TTC549 (cell line): ENCODE results near the gene ATF6.

Experiments used
- FAIRE-seq: peaks from 2 replicates; lab custom pipeline; 2012; peaks lifted over from hg19 to GRCh38; lab: Jason Lieb, UNC

The ATF6 gene

GRCh38 chr1:161972828-161973227 lies 206.7 kb downstream of the ATF6 start:
- FAIRE-seq = no peak

- FAIRE-seq = no peak
Measured at GRCh38 chr1:161973924-161974845, 208.1 kb downstream of the ATF6 start.

GRCh38 chr1:161978011-161978790 lies 212.1 kb downstream of the ATF6 start:
- no peak for FAIRE-seq

GRCh38 chr1:161981126-161981525 lies 215.0 kb downstream of the ATF6 start:
- no peak for FAIRE-seq

GRCh38 chr1:161981735-161982506 lies 215.8 kb downstream of the ATF6 start:
- FAIRE-seq = no peak

- no peak for FAIRE-seq
Measured at GRCh38 chr1:161982507-161982895, 216.4 kb downstream of the ATF6 start.

- no peak for FAIRE-seq
Measured at GRCh38 chr1:161982917-161983316, 216.8 kb downstream of the ATF6 start.

GRCh38 chr1:161983725-161984124 lies 217.6 kb downstream of the ATF6 start:
- no peak for FAIRE-seq

GRCh38 chr1:161985301-161985822 lies 219.2 kb downstream of the ATF6 start:
- FAIRE-seq = no peak

GRCh38 chr1:161986328-161986727 lies 220.2 kb downstream of the ATF6 start:
- no peak for FAIRE-seq

GRCh38 chr1:161987303-161987702 lies 221.2 kb downstream of the ATF6 start:
- no peak for FAIRE-seq

- FAIRE-seq = no peak
Measured at GRCh38 chr1:161987872-161988271, 221.8 kb downstream of the ATF6 start.

GRCh38 chr1:161988413-161988812 lies 222.3 kb downstream of the ATF6 start:
- no peak for FAIRE-seq

- no peak for FAIRE-seq
Measured at GRCh38 chr1:161989108-161989507, 223.0 kb downstream of the ATF6 start.

GRCh38 chr1:161989786-161990185 lies 223.7 kb downstream of the ATF6 start:
- FAIRE-seq = no peak

- FAIRE-seq = no peak
Measured at GRCh38 chr1:161993576-161993975, 227.5 kb downstream of the ATF6 start.

GRCh38 chr1:161994175-161994668 lies 228.1 kb downstream of the ATF6 start:
- no peak for FAIRE-seq

- FAIRE-seq = no peak
Measured at GRCh38 chr1:161997152-161997551, 231.0 kb downstream of the ATF6 start.

- FAIRE-seq = no peak
Measured at GRCh38 chr1:161998811-161999210, 232.7 kb downstream of the ATF6 start.

GRCh38 chr1:161999301-162000052 lies 233.4 kb downstream of the ATF6 start:
- no peak for FAIRE-seq

GRCh38 chr1:162000053-162000420 lies 233.9 kb downstream of the ATF6 start:
- no peak for FAIRE-seq
